T-cell (primary cell): Measurements from ENCODE around the gene TENM4. TPM values are rescaled to one million over a fixed set of nuclear protein-coding genes. Genes with fewer than 3 reads are reported as not detected.

Experiments
- ATAC-seq, 4 experiments: fragments of 200-7000 bp in 3 of 4; fragments of 150-1000 bp in 1 of 4; cut with Tn5 transposase; replicated peaks in 1 of 4; 1 replicate in 3 of 4; 2 replicates in 1 of 4; pipeline ENCODE4 v1.10.0; 2021; ENCODE audit warnings: moderate library complexity in 3 of 4, mild to moderate bottlenecking in 2 of 4, moderate number of reproducible peaks in 1 of 4
- CTCF ChIA-PET, 2 donors: fragments of 300-600 bp; sonication (Branson Sonifier 250); formaldehyde crosslinking; loops; one replicate each; lab custom pipeline; 2022; ENCODE audit warnings: antibody characterized with exemption in 2 of 2; lab: Charles Lee
- POLR2A ChIA-PET, 2 donors: fragments of 300-600 bp; sonication (Branson Sonifier 250); formaldehyde crosslinking; loops; one replicate each; lab custom pipeline; 2022; ENCODE audit warnings: antibody characterized with exemption in 2 of 2; lab: Charles Lee
- DNase-seq, 35 experiments: peaks; one replicate each; pipeline versions ENCODE4 v3.0.0 to v3.0.0-alpha.2; 2013 to 2023
- H3K27ac ChIP-seq: one replicate; pipeline ENCODE4 v1.5.1; 2013; ENCODE audit warnings: low read length
- H3K27me3 ChIP-seq, 2 experiments: replicated peaks in 1 of 2; 1 replicate in 1 of 2; 2 replicates in 1 of 2; pipeline versions ENCODE4 v1.6.1 to v1.7.0; 2013; ENCODE audit warnings: low read length in 1 of 2, mixed read lengths in 1 of 2; ENCODE audit not compliant: control insufficient read depth in 2 of 2, insufficient read depth in 2 of 2; ENCODE audit errors: extremely low read depth in 1 of 2
- H3K36me3 ChIP-seq, 2 donors: 1 replicate in 1 of 2; 2 replicates in 1 of 2; pipeline versions ENCODE4 v1.6.1 to v1.7.0; 2013; ENCODE audit warnings: low read length in 1 of 2; ENCODE audit not compliant: control insufficient read depth in 2 of 2, insufficient read depth in 1 of 2; ENCODE audit errors: extremely low read depth in 1 of 2
- H3K4me1 ChIP-seq, 2 experiments: 1 replicate in 1 of 2; 2 replicates in 1 of 2; pipeline versions ENCODE4 v1.6.1 to v1.7.0; 2013; ENCODE audit warnings: low read length in 2 of 2, mixed read lengths in 1 of 2; ENCODE audit not compliant: insufficient read depth in 2 of 2, control insufficient read depth in 1 of 2; ENCODE audit errors: extremely low read depth in 1 of 2
- H3K4me3 ChIP-seq, 2 donors: 1 replicate in 1 of 2; 2 replicates in 1 of 2; pipeline versions ENCODE4 v1.5.1 to v1.7.0; 2013; ENCODE audit warnings: mild to moderate bottlenecking in 2 of 2, low read length in 1 of 2, moderate library complexity in 1 of 2; ENCODE audit not compliant: control insufficient read depth in 1 of 2; ENCODE audit errors: extremely low read depth in 1 of 2
- H3K9me3 ChIP-seq: 2 replicates; pipeline ENCODE4 v1.7.0; 2013
- H3K27ac Mint-ChIP-seq, 2 donors: one replicate each; pipeline ENCODE4 v1.8.0; 2020 to 2021; ENCODE audit warnings: mild to moderate bottlenecking in 2 of 2, mixed read lengths in 2 of 2
- H3K27me3 Mint-ChIP-seq, 2 donors: one replicate each; pipeline ENCODE4 v1.8.0; 2021 to 2022; ENCODE audit warnings: mixed read lengths in 2 of 2
- H3K36me3 Mint-ChIP-seq: one replicate; pipeline ENCODE4 v1.8.0; 2021; ENCODE audit warnings: mixed read lengths
- H3K4me1 Mint-ChIP-seq, 3 donors: one replicate each; pipeline ENCODE4 v1.8.0; 2020 to 2022; ENCODE audit warnings: mixed read lengths in 3 of 3, mild to moderate bottlenecking in 1 of 3
- H3K4me3 Mint-ChIP-seq, 3 donors: one replicate each; pipeline ENCODE4 v1.8.0; 2020 to 2022; ENCODE audit warnings: mild to moderate bottlenecking in 3 of 3, mixed read lengths in 3 of 3, moderate library complexity in 3 of 3
- H3K9me3 Mint-ChIP-seq, 3 donors: one replicate each; pipeline ENCODE4 v1.8.0; 2020 to 2022; ENCODE audit warnings: mixed read lengths in 3 of 3
- WGBS: methylation state at CpG from one replicate; pipeline ENCODE4 v1.1.5; 2013; ENCODE audit warnings: missing lambda C conversion rate; ENCODE audit not compliant: insufficient coverage; 5-methylcytosine and 5-hydroxymethylcytosine counted together
- total RNA-seq, 35 experiments: library from RNA in 6 of 35; stranded (reverse) in 6 of 35; fragments of 120-200 nt in 1 of 35; gene quantifications; one replicate each; pipeline versions ENCODE4 v1.2.1 to v1.2.4 and lab custom pipeline; 2013 to 2026

TENM4 gene
- total RNA-seq, 5 donors from 2014 or later (not counting 1 experiment from before 2014, with no cell fraction given) = 0.03 to 0.35 (median 0.03) TPM; not detected in 2

GRCh38 chr11:79100093-79100910, 340.5 kb downstream of the TENM4 start:
- CTCF ChIA-PET = interaction anchor here in 1 of 2 donors (1.5 kb wide), 1 partner anchor 455 kb away, joined by 3 read pairs; no protein-coding TSS in a partner anchor
- POLR2A ChIA-PET = no interaction called here
- Histone ChIP-seq H3K9me3 (no peaks in the 10 kb centered on the region), H3K4me1 (no peaks in the 10 kb centered on the region), H3K27me3 (peaks cover 0 to 10% of the 10 kb centered on the region in 2 experiments), H3K27ac (no peak overlapping the region), H3K4me3 (no peak overlapping the region), H3K36me3 (no peaks in the 10 kb centered on the region)
- DNase-seq = peak in 1 of 35 experiments; percentile 16
- no peaks in the 10 kb centered on the region for H3K9me3 Mint-ChIP-seq
- no peak for ATAC-seq
- no peaks in the 10 kb centered on the region for H3K4me1 Mint-ChIP-seq
- H3K36me3 Mint-ChIP-seq = no peaks in the 10 kb centered on the region
- H3K27me3 Mint-ChIP-seq = peaks cover 4 to 10% of the 10 kb centered on the region in 2 donors
- WGBS = 100% methylated on average over 1 of the region's 9 CpGs
- no peak overlapping the region for H3K4me3 Mint-ChIP-seq
- no peak overlapping the region for H3K27ac Mint-ChIP-seq

- H3K4me3 Mint-ChIP-seq = no peak overlapping the region
- Histone ChIP-seq H3K4me3 (no peak overlapping the region), H3K9me3 (no peaks in the 10 kb centered on the region), H3K4me1 (no peaks in the 10 kb centered on the region), H3K27me3 (peaks cover 0 to 19% of the 10 kb centered on the region in 2 experiments), H3K36me3 (no peaks in the 10 kb centered on the region), H3K27ac (no peak overlapping the region)
- 55% methylated on average over 1 of the region's 2 CpGs for WGBS
- H3K9me3 Mint-ChIP-seq = no peaks in the 10 kb centered on the region
- no peak overlapping the region for H3K27ac Mint-ChIP-seq
- no peaks in the 10 kb centered on the region for H3K36me3 Mint-ChIP-seq
- ChIA-PET CTCF (no interaction called here), POLR2A (no interaction called here)
- DNase-seq = no peak
- H3K27me3 Mint-ChIP-seq = peaks cover 4 to 8% of the 10 kb centered on the region in 2 donors
- no peak for ATAC-seq
- no peaks in the 10 kb centered on the region for H3K4me1 Mint-ChIP-seq
Observed at GRCh38 chr11:79098146-79098545, 342.7 kb downstream of the TENM4 start.

DNA sequence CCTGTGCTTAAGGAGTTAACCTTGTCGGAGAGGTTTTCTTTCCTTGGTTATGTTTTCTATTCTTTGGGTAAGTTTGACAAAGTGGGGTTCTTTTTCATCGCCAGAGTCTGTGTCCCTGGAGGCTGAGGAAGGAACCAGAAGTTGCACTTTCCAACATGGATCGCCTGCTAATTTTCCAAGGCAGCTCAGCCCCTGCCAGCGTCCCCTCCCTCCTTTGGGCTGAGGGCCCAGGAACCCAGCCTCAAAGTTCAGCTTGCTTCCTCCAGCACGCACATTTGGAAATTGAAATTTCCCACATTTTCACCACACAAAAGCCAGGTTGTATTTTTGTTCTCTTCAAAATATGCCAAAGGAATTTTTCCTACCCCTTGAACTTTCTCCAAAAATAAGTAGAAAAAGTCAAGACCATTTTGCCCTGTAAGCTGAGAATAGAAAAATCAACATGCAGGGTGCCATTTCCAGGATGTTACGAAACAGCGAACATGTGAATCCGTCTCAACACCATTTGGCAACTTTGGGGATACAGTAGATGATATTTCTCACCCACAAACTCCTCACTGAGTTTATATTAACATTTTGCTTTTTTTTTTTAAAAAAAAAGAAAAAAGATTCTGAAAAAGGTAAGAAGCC, 343.5 kb downstream of the TENM4 start:
- Histone ChIP-seq H3K9me3 (no peaks in the 10 kb centered on the region), H3K27me3 (peaks cover 0 to 15% of the 10 kb centered on the region in 2 experiments), H3K4me3 (no peak overlapping the region), H3K27ac (no peak overlapping the region), H3K4me1 (no peaks in the 10 kb centered on the region), H3K36me3 (no peaks in the 10 kb centered on the region)
- H3K27me3 Mint-ChIP-seq = peaks cover 4 to 8% of the 10 kb centered on the region in 2 donors
- no peak overlapping the region for H3K4me3 Mint-ChIP-seq
- ChIA-PET CTCF (no interaction called here), POLR2A (no interaction called here)
- no peak for ATAC-seq
- H3K9me3 Mint-ChIP-seq = no peaks in the 10 kb centered on the region
- no peaks in the 10 kb centered on the region for H3K36me3 Mint-ChIP-seq
- no peak overlapping the region for H3K27ac Mint-ChIP-seq
- no peak for DNase-seq
- WGBS = 60% methylated on average over 4 of the region's 8 CpGs
- H3K4me1 Mint-ChIP-seq = no peaks in the 10 kb centered on the region

DNA sequence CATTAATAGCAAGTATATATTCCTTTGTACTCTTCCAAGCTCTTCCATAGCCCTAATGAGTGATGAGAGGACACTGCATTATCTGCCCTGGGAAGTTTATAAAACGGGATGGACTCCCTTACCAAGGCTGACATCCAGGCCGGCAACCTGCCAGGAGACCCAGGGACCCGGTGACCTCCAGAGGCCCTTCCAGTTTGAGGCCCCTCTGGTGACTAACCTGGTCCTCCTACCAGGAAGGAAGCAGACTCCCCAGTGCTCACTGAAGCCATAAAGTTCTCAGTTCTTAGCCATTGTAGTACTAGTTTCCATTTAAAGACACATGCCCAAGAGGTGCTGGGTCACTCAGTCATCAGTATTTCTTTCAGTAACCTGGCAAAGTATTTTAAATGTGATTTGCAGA, 345.4 kb downstream of the TENM4 start:
- Histone ChIP-seq H3K27ac (no peak overlapping the region), H3K36me3 (no peaks in the 10 kb centered on the region), H3K4me1 (no peaks in the 10 kb centered on the region), H3K4me3 (no peak overlapping the region), H3K27me3 (peaks cover 0 to 15% of the 10 kb centered on the region in 2 experiments), H3K9me3 (no peaks in the 10 kb centered on the region)
- ChIA-PET POLR2A (no interaction called here), CTCF (no interaction called here)
- ATAC-seq (no peak), DNase-seq (no peak)
- no peaks in the 10 kb centered on the region for H3K4me1 Mint-ChIP-seq
- no peak overlapping the region for H3K4me3 Mint-ChIP-seq
- no peak overlapping the region for H3K27ac Mint-ChIP-seq
- H3K36me3 Mint-ChIP-seq = no peaks in the 10 kb centered on the region
- H3K27me3 Mint-ChIP-seq = peaks cover 8 to 12% of the 10 kb centered on the region in 2 donors
- peaks cover 0 to 4% (median 0%) of the 10 kb centered on the region in 3 donors for H3K9me3 Mint-ChIP-seq
- 64% methylated on average over 3 of the region's 3 CpGs for WGBS

DNA sequence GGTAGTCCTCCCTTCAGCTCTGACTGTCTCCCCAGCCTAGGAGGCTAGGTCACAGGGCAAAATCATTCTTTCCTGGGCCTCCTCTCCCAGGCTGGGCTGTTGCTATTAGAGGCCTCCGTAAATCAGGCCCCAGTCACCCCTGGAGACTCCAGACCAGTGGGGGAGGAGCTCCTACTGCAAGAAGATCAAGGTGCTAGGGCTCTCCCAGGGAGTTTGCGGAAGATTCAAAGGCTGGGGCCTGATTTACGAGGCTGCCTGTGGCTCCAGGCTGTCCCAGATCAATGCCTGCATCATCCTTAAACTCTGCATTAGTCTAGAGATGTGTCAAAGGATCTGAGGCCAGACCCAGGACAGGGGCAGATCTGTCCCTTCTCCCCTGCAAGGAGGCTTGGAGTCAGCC, 346.2 kb downstream of the TENM4 start:
- ChIA-PET CTCF (no interaction called here), POLR2A (no interaction called here)
- no peaks in the 10 kb centered on the region for H3K4me1 Mint-ChIP-seq
- no peak overlapping the region for H3K27ac Mint-ChIP-seq
- Histone ChIP-seq H3K4me1 (no peaks in the 10 kb centered on the region), H3K9me3 (no peaks in the 10 kb centered on the region), H3K27ac (no peak overlapping the region), H3K4me3 (no peak overlapping the region), H3K27me3 (peaks cover 0 to 15% of the 10 kb centered on the region in 2 experiments), H3K36me3 (no peaks in the 10 kb centered on the region)
- DNase-seq = no peak
- WGBS = 54% methylated on average over 3 of the region's 3 CpGs
- H3K27me3 Mint-ChIP-seq = peaks cover 7 to 8% of the 10 kb centered on the region in 2 donors
- no peak for ATAC-seq
- H3K9me3 Mint-ChIP-seq = peaks cover 0 to 4% (median 0%) of the 10 kb centered on the region in 3 donors
- H3K36me3 Mint-ChIP-seq = no peaks in the 10 kb centered on the region
- H3K4me3 Mint-ChIP-seq = no peak overlapping the region

- ATAC-seq (no peak), DNase-seq (no peak)
- ChIA-PET CTCF (no interaction called here), POLR2A (no interaction called here)
- Histone ChIP-seq H3K27me3 (peaks cover 0 to 13% of the 10 kb centered on the region in 2 experiments), H3K4me3 (no peak overlapping the region), H3K27ac (no peak overlapping the region), H3K9me3 (no peaks in the 10 kb centered on the region), H3K4me1 (no peaks in the 10 kb centered on the region), H3K36me3 (no peaks in the 10 kb centered on the region)
- H3K27ac Mint-ChIP-seq = no peak overlapping the region
- H3K27me3 Mint-ChIP-seq = peaks cover 2 to 8% of the 10 kb centered on the region in 2 donors
- peaks cover 0 to 4% (median 0%) of the 10 kb centered on the region in 3 donors for H3K9me3 Mint-ChIP-seq
- H3K4me3 Mint-ChIP-seq = no peak overlapping the region
- no peaks in the 10 kb centered on the region for H3K4me1 Mint-ChIP-seq
- 63% methylated on average over 1 of the region's 1 CpG for WGBS
- no peaks in the 10 kb centered on the region for H3K36me3 Mint-ChIP-seq
Observed at GRCh38 chr11:79092791-79093353, 348.0 kb downstream of the TENM4 start.
